BLaER1 treated with 17β-estradiol and CSF1 and Interleukin-3, amounts not matched to agents 10 nM and 100 nM (cell line): ENCODE results near the gene ZDHHC3.
"Not testable (repeated sequence)": the region's sequence is repeated elsewhere in the genome, so short reads cannot be mapped to it uniquely, and the experiment has no call there.

ENCODE experiments used
- H3K27ac ChIP-seq, 11 experiments: shearing (Covaris generic); formaldehyde crosslinking; 2 replicates each; pipeline ENCODE4 v1.8.1; 2022
- H3K27me3 ChIP-seq, 11 experiments: shearing (Covaris generic); formaldehyde crosslinking; 2 replicates each; pipeline ENCODE4 v1.8.1; 2022
- H3K36me3 ChIP-seq, 11 experiments: shearing (Covaris generic); formaldehyde crosslinking; 2 replicates each; pipeline ENCODE4 v1.8.1; 2022
- H3K4me1 ChIP-seq, 10 experiments: shearing (Covaris generic); formaldehyde crosslinking; 2 replicates each; pipeline ENCODE4 v1.8.1; 2022
- H3K4me2 ChIP-seq, 11 experiments: shearing (Covaris generic); formaldehyde crosslinking; 2 replicates each; pipeline ENCODE4 v1.8.1; 2022
- H3K4me3 ChIP-seq, 10 experiments: shearing (Covaris generic); formaldehyde crosslinking; 2 replicates each; pipeline ENCODE4 v1.8.1; 2022
- H3K9ac ChIP-seq, 11 experiments: shearing (Covaris generic); formaldehyde crosslinking; 2 replicates each; pipeline ENCODE4 v1.8.1; 2022
- H3K9me3 ChIP-seq, 11 experiments: shearing (Covaris generic); formaldehyde crosslinking; replicated peaks in 1 of 11; 2 replicates each; pipeline ENCODE4 v1.8.1; 2022
- H4K20me1 ChIP-seq, 11 experiments: shearing (Covaris generic); formaldehyde crosslinking; 2 replicates each; pipeline ENCODE4 v1.8.1; 2022
- Cebpa-rat ChIP-seq, 11 experiments: shearing (Covaris generic); IDR thresholded peaks; 2 replicates each; pipeline ENCODE4 v1.8.1; 2022

Gene ZDHHC3

DNA sequence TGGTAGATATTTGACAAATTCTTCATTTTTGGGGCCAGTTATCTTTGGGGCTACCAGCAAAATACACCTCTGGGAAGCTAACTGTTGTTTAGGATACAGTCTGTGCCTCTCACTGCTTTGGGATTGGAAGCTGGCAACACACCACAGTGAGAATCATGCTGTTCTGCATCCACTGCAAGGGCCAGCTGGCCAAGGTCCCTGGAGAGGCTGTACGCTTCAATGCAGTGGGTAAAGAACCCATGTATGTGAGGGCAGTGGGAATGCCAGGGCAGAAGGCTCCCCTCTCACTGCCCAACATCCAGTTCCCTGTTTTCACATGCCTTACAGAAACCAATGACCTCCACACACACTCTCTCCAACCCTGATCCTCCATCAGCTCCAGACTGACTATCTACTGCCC lies 20.1 kb downstream of the ZDHHC3 start:
- Histone ChIP-seq H4K20me1 (peaks cover 45 to 100% (median 77%) of the 10 kb centered on the region in 11 experiments; a peak in 21 of 22 replicates), H3K27ac (peak overlapping the region in 5 of 11 experiments; percentile 1 to 66 (median 36); a peak in 6 of 22 replicates), H3K9ac (no peak overlapping the region), H3K27me3 (no peaks in the 10 kb centered on the region), H3K9me3 (no peaks in the 10 kb centered on the region), H3K4me3 (no peak overlapping the region), H3K4me1 (peaks cover 29 to 51% (median 41%) of the 10 kb centered on the region in 10 experiments), H3K4me2 (peak overlapping the region in 10 of 11 experiments; percentile 22 to 79 (median 62); a peak in 19 of 22 replicates), H3K36me3 (peaks cover 47 to 80% (median 72%) of the 10 kb centered on the region in 11 experiments)
- no peak for TF ChIP-seq Cebpa-rat (IDR thresholded peaks at IDR 0.05)

DNA sequence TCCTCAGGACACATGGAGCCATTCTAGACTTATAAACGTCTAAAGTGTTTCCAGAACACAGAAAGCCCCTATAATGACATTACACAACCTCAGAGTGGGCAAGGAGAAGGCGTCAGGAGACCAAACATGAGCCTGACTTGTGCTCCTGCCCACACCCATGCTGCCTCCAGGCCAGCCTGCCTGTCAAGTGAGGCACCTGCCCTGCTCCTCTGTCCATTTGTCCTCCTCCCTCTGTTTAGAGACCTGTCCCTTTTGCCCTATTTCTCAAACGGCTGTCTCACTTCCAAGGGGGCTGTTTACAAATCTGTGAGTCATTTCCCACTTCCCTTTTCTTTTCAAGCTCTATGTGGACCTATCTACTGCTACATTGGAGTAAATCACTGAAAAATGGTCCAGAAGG lies 21.0 kb downstream of the ZDHHC3 start:
- Histone ChIP-seq H3K4me2 (peak overlapping the region; percentile 16 to 81 (median 63); a peak in 19 of 22 replicates), H4K20me1 (peaks cover 45 to 100% (median 78%) of the 10 kb centered on the region in 11 experiments; a peak in 21 of 22 replicates), H3K4me3 (no peak overlapping the region), H3K27ac (peak overlapping the region in 10 of 11 experiments; percentile 8 to 76 (median 62); a peak in 18 of 22 replicates), H3K27me3 (no peaks in the 10 kb centered on the region), H3K36me3 (peaks cover 47 to 75% (median 65%) of the 10 kb centered on the region in 11 experiments), H3K9ac (peak overlapping the region in 7 of 11 experiments; percentile 28 to 52 (median 37); a peak in 8 of 22 replicates), H3K9me3 (no peaks in the 10 kb centered on the region), H3K4me1 (peaks cover 35 to 53% (median 45%) of the 10 kb centered on the region in 10 experiments)
- no peak for TF ChIP-seq Cebpa-rat (IDR thresholded peaks at IDR 0.05)

DNA sequence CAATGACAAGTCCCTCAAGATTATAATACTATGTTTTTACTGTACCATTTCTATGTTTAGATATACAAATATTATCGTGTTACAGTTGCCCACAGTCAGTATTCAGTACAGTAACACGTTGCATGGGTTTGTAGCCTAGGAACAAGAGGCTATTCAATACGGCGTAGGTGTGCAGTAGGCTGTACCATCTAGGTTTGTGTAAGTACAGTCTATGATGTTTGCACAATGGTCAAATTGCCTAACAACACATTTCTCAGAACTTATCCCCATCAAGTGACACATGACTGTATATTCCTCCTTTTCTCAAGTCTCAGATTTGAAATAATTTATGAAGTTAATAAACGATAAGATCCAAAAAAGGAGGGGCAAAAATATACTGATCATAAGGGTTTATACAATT lies 21.7 kb downstream of the ZDHHC3 start:
- H3K27me3 ChIP-seq, result no peaks in the 10 kb centered on the region
- H3K9ac ChIP-seq, result peak overlapping the region in 2 of 11 experiments; percentile 37 to 52; a peak in 3 of 22 replicates
- peak overlapping the region in 9 of 11 experiments; percentile 8 to 76 (median 64); a peak in 16 of 22 replicates for H3K27ac ChIP-seq
- peaks cover 49 to 79% (median 64%) of the 10 kb centered on the region in 11 experiments for H3K36me3 ChIP-seq
- H3K4me3 ChIP-seq, result no peak overlapping the region
- peaks cover 44 to 100% (median 78%) of the 10 kb centered on the region in 11 experiments; a peak in 21 of 22 replicates for H4K20me1 ChIP-seq
- H3K4me1 ChIP-seq, result peaks cover 35 to 59% (median 51%) of the 10 kb centered on the region in 10 experiments
- H3K9me3 ChIP-seq, result no peaks in the 10 kb centered on the region
- H3K4me2 ChIP-seq, result peak overlapping the region in 9 of 11 experiments; percentile 45 to 81 (median 75); a peak in 13 of 22 replicates
- TF ChIP-seq Cebpa-rat (IDR thresholded peaks at IDR 0.05), result no peak

DNA sequence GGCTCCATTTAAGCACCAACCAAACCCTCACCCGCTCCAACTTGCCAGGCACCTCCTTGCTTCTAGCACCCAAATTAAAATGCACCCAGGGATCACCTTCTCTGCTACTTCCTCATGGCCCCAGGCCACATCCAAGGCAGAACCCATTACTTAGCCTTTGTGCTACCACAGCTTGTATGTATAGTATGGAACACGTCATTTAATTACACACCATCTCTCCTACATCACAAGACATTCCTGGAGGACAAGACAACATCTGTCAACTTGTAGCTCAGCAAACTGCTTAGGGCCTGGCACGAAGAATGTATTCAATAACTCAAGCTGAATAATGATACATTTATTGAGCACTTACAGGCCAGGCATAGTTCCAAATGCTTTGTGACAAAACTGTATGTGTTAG lies 23.3 kb downstream of the ZDHHC3 start:
- Histone ChIP-seq H3K27ac (no peak overlapping the region), H3K4me3 (no peak overlapping the region), H3K9me3 (no peaks in the 10 kb centered on the region), H3K27me3 (no peaks in the 10 kb centered on the region), H4K20me1 (peaks cover 38 to 100% (median 83%) of the 10 kb centered on the region in 11 experiments; a peak in 21 of 22 replicates), H3K4me2 (no peak overlapping the region), H3K36me3 (peaks cover 33 to 79% (median 62%) of the 10 kb centered on the region in 11 experiments), H3K9ac (no peak overlapping the region), H3K4me1 (peaks cover 35 to 64% (median 52%) of the 10 kb centered on the region in 10 experiments)
- no peak for TF ChIP-seq Cebpa-rat (IDR thresholded peaks at IDR 0.05)

DNA sequence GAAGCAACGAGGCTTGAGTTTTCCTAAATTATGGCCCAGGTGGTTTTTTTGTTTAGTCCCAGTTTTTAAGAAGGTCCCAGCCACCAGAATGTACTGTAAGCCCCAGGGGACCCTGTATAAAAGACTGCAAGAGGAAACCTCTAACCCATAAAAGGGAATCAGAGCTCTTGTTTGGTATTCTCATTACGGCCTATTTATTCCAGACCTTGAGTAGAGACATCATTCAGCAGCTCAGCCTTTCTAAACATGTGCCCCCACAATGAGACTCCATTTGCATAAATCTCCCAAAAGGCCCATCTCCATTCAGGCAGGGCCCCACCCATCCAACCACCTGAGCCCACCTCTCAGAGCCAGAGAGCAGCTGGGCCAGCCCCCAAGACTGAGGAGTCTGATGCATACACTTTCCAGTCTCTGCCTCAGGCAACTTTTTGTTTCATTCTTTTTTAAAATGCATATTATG lies 25.7 kb downstream of the ZDHHC3 start:
- Histone ChIP-seq H4K20me1 (peaks cover 19 to 100% (median 79%) of the 10 kb centered on the region in 11 experiments; a peak in 21 of 22 replicates), H3K4me3 (no peak overlapping the region), H3K36me3 (peaks cover 41 to 81% (median 65%) of the 10 kb centered on the region in 11 experiments), H3K4me1 (peaks cover 17 to 55% (median 38%) of the 10 kb centered on the region in 10 experiments), H3K9ac (0 out of 22 replicates have a peak overlapping the region, but pooled peaks of 2 of the 11 experiments have one; percentile 2 to 14), H3K4me2 (peak overlapping the region in 10 of 11 experiments; percentile 6 to 68 (median 54); a peak in 17 of 22 replicates), H3K27me3 (no peaks in the 10 kb centered on the region), H3K27ac (no peak overlapping the region), H3K9me3 (no peaks in the 10 kb centered on the region)
- TF ChIP-seq Cebpa-rat (IDR thresholded peaks at IDR 0.05), result no peak

DNA sequence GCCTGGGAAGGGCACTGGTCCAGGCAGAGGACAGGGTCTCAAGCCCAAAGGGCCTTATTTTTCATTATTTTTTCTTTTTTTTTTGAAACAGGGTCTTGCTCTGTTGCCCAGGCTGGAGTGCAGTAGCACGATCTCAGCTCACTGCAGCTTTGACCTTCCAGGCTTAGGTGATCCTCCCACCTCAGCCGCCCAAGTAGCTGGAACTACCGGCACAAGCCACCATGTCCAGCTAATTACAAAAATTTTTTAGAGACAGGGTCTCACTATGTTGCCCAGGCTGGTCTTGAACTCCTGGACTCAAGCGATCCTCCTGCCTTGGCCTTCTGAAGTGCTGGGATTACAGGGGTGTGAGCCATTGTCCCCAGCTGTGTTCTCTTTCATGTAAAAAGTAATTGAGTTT lies 26.2 kb downstream of the ZDHHC3 start:
- H3K27ac ChIP-seq, H3K27me3 ChIP-seq, H3K4me3 ChIP-seq, H3K9me3 ChIP-seq: not testable (repeated sequence)
- H3K4me2 ChIP-seq, result peak overlapping the region in 8 of 11 experiments; percentile 40 to 68 (median 60); a peak in 15 of 22 replicates
- H3K4me1 ChIP-seq, result peaks cover 12 to 50% (median 34%) of the 10 kb centered on the region in 10 experiments
- peaks cover 19 to 98% (median 76%) of the 10 kb centered on the region in 11 experiments; a peak in 21 of 22 replicates for H4K20me1 ChIP-seq
- peaks cover 46 to 87% (median 69%) of the 10 kb centered on the region in 11 experiments for H3K36me3 ChIP-seq
- H3K9ac ChIP-seq, result 0 out of 22 replicates have a peak overlapping the region, but pooled peaks of 1 of the 11 experiments have one; percentile 2

DNA sequence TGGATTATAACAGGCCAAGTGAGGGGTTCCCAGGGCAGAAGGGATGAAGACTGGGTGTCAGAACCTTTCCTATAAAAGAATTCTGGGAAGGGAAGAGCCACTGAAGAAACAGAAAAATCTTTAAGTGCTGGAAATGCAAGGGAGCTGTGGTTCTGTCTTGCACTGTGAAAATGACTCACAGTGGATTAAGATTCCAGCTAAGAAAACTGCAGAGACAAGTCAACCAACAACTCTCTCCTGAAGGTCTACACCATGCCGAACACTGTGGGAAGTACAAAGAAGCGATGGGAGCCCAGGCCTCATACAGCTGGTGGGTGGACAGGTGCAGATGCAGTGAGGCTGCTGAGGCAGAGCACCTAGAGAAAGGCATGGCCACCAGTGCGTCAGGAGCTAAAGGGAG lies 27.7 kb downstream of the ZDHHC3 start:
- Histone ChIP-seq H3K9ac (no peak overlapping the region), H3K4me1 (peaks cover 6 to 40% (median 26%) of the 10 kb centered on the region in 10 experiments; a peak in 18 of 20 replicates), H4K20me1 (peaks cover 15 to 85% (median 64%) of the 10 kb centered on the region in 11 experiments; a peak in 21 of 22 replicates), H3K27me3 (no peaks in the 10 kb centered on the region), H3K4me3 (no peak overlapping the region), H3K4me2 (no peak overlapping the region), H3K9me3 (no peaks in the 10 kb centered on the region), H3K36me3 (peaks cover 51 to 91% (median 69%) of the 10 kb centered on the region in 11 experiments), H3K27ac (no peak overlapping the region)
- no peak for TF ChIP-seq Cebpa-rat (IDR thresholded peaks at IDR 0.05)

DNA sequence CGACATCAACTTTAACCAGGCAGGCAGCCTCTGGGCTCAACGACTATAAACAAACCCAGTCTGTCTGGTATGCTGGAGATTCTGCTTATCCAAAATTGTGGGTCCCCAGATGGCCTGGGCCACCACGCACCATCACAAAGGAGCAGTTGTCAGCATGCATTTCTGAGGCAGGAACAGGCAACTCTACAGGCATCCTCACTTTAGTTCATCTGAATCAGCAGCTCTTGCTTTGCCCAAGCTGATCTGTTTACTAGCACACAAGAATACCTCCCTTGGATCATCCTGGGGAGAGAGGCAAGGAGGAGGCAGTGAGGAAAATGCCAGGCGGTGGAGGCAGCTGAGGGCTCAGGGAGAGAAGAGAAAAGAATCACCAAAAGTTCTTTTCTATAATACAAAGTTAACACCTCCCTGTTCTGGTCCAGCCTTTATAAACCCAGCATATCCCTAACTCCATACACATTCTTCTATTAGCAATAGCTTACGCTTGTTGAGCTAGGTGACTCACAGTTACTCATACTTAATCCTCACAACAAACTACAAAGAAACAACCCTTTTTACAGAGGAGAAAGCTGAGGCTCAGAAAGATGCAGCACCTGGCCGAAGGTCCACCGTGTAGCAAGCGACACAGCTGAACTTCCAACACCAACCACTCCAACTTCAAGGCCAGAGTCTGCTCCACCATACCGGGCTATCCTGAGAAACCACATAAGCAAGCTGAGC lies 33.6 kb downstream of the ZDHHC3 start:
- no peak for TF ChIP-seq Cebpa-rat (IDR thresholded peaks at IDR 0.05)
- peaks cover 97 to 100% (median 99%) of the 10 kb centered on the region in 11 experiments for H3K36me3 ChIP-seq

More for the DNA sequence above, 33.6 kb downstream of the ZDHHC3 start:
- Histone ChIP-seq H3K4me1 (peaks cover 0 to 5% (median 4%) of the 10 kb centered on the region in 10 experiments; a peak in 3 of 20 replicates), H3K9me3 (no peaks in the 10 kb centered on the region), H3K27ac (no peak overlapping the region), H3K4me3 (no peak overlapping the region), H3K9ac (no peak overlapping the region), H4K20me1 (peaks cover 0 to 72% (median 19%) of the 10 kb centered on the region in 11 experiments; a peak in 17 of 22 replicates), H3K27me3 (no peaks in the 10 kb centered on the region), H3K4me2 (no peak overlapping the region)
